ENCODE results near the gene GADD45G.

DNA sequence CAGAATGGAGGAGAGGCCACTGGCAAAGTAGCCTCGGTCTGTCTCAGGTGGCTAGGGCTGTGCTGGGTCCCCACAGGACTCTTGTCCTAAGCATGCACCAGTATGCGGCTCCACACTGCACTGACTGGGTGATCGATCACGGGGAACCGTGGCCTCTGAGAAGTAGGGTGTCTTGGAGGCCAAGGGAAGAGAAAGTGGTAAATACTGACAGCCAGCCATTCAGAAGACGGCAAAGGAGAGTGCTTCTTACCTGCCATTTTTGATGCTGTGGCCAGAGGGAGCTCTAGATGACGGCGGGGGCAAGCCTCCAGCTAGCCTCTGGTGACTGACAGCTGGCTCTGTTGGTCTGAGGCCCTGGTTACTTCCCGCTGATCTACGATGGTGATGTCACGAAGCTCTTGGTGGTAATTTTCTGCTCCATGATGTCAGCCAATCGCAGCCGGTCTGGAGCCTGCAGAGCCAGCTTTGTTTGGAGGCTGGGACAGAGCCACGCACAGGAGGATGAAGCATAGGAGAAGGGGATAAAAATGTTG, 40.4 kb upstream of the GADD45G start:
- TF ChIP-seq POLR2A (IDR thresholded peaks at IDR 0.05; ENCODE audit: low read length) = no peak
- TF ChIP-seq GATA1 (IDR thresholded peaks at IDR 0.05; ENCODE audit: low read depth, low read length) = no peak

All from erythroblast (primary cell).